22Rv1 (cell line): ENCODE results near the gene CCNT1.
"Not testable (repeated sequence)": the region's sequence is repeated elsewhere in the genome, so short reads cannot be mapped to it uniquely, and the experiment has no call there.

Experiments used
- ZFX ChIP-seq: fragments of 450-650 bp; IDR thresholded peaks from 2 replicates; pipeline ENCODE4 v1.6.1; 2017; ENCODE audit warnings: antibody characterized with exemption, borderline replicate concordance
- TF ChIP-seq, protein P1 (sequence below): fragments of 450-650 bp; IDR thresholded peaks from 2 replicates; pipeline ENCODE4 v1.5.1; 2017; ENCODE audit warnings: mild to moderate bottlenecking

DNA sequence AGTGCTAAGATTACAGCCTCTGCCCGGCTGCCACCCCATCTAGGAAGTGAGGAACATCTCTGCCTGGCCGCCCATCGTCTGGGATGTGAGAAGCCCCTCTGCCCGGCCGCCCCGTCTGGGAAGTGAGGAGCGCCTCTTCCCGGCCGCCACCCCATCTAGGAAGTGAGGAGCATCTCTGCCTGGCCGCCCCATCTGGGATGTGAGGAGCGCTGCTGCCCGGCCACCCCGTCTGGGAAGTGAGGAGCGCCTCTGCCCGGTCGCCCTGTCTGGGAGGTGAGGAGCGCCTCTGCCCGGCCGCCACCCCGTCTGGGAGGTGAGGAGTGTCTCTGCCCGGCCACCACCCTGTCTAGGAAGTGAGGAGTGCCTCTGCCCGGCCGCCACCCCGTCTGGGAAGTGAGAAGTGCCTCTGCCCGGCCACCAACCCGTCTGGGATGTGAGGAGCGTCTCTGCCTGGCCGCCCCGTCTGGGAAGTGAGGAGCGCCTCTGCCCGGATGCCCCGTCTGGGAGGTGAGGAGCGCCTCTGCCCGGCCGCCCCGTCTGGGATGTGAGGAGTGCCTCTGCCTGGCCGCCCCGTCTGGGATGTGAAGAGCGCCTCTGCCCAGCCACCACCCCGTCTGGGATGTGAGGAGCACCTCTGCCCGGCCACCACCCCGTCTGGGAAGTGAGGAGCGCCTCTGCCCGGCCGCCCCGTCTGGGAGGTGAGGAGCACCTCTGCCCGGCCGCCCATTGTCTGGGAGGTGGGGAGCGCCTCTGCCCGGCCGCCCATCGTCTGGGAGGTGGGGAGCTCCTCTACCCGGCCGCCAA is 74.6 kb downstream of the CCNT1 start:
- TF ChIP-seq, protein P1, sequence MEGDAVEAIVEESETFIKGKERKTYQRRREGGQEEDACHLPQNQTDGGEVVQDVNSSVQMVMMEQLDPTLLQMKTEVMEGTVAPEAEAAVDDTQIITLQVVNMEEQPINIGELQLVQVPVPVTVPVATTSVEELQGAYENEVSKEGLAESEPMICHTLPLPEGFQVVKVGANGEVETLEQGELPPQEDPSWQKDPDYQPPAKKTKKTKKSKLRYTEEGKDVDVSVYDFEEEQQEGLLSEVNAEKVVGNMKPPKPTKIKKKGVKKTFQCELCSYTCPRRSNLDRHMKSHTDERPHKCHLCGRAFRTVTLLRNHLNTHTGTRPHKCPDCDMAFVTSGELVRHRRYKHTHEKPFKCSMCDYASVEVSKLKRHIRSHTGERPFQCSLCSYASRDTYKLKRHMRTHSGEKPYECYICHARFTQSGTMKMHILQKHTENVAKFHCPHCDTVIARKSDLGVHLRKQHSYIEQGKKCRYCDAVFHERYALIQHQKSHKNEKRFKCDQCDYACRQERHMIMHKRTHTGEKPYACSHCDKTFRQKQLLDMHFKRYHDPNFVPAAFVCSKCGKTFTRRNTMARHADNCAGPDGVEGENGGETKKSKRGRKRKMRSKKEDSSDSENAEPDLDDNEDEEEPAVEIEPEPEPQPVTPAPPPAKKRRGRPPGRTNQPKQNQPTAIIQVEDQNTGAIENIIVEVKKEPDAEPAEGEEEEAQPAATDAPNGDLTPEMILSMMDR, result not testable (repeated sequence)
- not testable (repeated sequence) for TF ChIP-seq ZFX
